HG03354 (cell line): Measurements from ENCODE around the gene DET1.
"Not testable (repeated sequence)": the region's sequence is repeated elsewhere in the genome, so short reads cannot be mapped to it uniquely, and the experiment has no call there.

ENCODE experiments used
- ATAC-seq: cut with Tn5 transposase; IDR thresholded peaks from one replicate; pipeline ENCODE4 v1.9.1; 2021; ENCODE audit warnings: mild to moderate bottlenecking; ENCODE audit not compliant: unreplicated experiment, poor library complexity, severe bottlenecking

DET1 gene

DNA sequence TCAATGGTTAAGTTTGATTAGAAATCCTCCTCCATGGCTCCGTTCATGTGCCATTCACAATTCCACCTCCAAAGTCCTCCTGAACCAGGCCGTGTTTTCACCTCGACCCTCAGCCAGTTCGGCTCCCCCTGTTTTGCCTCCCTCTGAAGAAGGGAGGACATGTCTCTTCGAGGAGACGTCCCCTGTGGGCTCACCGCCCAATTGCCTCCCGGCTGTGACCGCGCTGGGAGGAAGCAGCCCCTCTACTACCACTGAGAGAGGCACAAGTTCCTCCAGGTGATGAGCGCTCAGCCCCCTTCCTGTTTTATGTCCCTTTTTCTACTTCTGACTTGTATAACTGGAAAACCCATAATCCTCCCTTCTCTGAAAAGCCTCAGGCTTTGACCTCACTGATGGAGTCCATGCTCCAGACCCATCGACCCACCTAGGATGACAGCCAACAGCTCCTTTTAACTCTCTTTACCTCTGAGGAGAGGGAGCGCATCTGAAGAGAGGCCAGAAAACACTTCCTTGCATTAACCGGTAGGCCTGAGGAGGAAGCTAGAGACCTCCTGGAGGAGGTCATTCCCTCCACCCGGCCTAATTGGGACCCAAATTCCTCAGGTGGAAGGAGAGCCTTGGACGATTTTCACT is 4.7 kb downstream of the DET1 start:
- ATAC-seq, result no peak

DNA sequence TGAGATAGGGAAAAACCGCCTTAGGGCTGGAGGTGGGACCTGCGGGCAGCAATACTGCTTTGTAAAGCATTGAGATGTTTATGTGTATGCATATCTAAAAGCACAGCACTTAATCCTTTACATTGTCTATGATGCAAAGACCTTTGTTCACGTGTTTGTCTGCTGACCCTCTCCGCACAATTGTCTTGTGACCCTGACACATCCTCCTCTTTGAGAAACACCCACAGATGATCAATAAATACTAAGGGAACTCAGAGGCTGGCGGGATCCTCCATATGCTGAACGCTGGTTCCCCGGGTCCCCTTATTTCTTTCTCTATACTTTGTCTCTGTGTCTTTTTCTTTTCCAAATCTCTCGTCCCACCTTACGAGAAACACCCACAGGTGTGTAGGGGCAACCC is 5.4 kb downstream of the DET1 start:
- ATAC-seq, result not testable (repeated sequence)

DNA sequence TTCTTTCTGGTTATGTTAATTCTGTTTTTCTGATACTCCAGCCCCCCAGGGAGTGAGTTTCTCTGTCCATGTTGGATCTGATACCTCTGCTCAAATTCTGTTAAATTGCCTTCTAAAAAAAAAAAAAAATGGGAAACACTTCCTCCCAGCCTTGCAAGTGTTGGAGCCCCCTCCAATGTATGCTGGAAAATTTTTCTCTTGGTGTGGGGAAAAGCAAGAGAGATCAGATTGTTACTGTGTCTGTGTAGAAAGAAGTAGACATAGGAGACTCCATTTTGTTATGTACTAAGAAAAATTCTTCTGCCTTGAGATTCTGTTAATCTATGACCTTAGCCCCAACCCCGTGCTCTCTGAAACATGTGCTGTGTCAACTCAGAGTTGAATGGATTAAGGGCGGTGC is 6.1 kb downstream of the DET1 start:
- ATAC-seq, result not testable (repeated sequence)

DNA sequence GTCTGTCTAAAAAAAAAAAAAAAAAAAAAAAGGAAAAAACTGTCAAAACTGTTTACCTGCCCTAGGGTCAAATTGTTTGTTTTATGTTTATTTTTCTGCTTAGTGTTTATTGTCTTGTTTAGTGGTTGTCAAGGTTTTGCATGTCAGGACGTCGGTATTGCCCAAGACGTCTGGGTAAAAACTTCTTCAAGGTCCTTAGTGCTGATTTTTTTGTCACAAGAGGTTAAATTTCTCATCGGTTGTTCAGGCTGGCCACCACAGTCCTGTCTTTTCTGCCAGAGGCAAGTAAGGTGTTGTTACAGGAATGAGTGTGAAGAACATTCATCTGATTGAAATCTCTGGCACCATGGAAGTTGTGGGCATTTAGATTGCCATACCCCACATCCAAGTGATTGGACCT is 7.0 kb downstream of the DET1 start:
- no peak for ATAC-seq

DNA sequence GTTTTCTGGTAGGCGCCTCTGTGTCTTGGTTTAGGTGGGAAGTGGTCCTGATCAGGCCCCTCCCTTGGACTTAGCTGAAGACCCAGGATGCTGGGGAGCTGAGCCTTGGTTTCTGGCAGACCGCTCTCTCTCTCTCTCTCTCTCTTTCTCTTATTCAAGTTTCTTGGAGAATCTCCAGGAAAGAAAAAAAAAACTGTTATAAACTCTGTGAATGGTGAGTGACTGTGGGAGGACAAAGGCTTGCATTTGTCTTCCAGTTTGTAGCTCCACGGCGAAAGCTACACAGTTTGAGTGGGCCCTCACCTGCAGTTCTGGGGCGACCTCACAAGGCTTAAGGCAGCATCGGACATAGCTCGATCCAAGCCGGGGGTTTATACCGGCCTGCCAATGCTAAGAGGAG is 7.5 kb downstream of the DET1 start:
- no peak for ATAC-seq

DNA sequence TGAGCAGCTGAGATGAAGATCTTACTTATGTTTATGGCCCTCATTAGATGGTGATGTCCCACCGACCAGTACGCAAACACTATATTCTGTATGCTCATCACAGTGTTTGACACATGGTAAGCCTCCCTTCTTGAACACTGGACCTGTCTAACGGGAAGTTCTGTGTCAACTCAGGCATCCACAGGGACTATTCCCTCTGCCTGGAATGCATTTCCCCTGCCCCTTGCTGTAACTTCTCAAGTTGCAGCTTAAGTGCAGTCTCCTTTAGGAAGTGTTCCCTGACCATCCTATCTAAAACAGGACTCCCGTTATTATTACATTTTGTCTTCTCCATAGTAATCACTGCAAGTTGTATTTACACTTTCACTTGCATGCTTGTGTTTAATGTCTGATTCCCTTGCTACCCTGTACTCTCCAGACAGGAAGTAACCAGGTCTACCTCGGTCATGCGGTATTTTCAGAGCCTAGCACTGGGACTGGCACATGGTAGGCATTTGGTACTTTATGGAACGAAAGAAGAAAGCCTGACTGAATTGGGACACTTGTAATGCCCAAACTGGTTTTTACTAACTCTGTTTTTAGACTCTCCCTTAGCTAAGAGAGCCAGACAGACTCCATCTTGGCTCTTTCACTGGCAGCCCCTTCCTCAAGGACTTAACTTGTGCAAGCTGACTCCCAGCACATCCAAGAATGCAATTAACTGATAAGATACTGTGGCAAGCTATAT is 8.7 kb downstream of the DET1 start:
- ATAC-seq, result no peak

DNA sequence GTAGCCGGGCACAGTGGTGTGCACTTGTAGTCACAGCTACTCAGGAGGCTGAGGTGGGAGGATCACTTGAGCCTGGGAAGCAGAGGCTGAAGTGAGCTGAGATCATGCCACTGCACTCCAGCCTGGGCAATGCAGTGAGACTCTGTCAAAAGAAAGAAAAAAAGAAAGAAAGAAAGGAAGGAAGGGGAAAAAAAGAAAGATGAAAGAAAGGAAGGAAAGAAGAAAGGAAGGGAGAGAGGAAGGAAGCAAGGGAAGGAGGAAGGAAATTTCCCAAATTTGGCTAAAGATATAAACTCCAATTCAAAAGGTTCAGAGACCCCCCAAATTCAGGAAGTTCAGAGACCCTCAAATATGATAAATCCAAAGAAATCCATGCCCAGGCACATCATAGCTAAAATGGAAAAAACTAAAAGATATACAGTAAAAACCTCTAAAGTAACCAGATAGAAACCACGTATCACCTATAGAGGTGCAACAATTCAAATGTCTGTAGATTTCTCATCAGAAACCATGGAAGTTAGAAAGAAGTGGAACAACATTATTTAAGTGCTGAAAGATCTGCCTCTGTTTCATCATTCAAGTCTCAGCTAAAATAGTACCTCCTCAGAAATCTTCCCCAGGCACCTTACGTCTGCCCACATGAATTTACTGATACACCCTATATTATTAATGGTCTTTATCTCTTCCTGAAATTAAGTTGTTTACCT is 10.7 kb downstream of the DET1 start:
- ATAC-seq, result no peak

DNA sequence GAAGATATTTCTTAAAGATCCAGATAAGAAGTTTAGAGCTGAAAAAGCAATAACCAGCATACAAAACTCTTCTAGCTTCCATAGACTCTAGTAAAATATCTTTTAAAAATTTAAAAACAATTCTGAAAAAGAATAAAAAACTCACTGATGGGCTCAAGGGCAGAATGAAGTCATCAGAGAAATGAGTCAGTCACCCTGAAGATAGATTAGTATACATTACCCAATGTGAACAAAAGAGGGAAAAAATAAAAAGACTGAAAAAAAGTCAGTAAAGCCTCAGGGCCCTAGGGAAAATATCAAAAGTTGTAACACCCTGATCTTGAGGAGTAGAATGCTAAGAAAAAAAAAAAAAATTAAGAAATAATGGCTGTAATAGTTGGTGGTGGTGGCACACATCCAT is 11.4 kb downstream of the DET1 start:
- no peak for ATAC-seq

DNA sequence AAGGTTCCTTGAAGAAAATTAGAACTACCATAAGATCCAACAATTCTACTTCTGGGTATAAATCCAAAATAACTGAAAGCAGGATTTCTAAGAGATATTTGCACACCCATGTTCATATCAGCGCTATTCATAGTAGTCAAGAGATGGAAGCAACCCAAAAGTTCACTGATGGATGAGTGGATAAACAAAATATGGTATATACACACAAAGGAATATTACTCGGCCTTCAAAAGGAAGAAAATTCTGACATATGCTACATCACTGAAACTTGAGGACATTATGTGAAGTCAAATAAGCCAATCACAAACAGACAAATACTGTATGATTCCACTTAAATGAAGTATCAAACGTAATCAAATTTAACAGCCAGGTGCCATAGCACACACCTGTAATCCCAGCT is 13.1 kb downstream of the DET1 start:
- no peak for ATAC-seq

DNA sequence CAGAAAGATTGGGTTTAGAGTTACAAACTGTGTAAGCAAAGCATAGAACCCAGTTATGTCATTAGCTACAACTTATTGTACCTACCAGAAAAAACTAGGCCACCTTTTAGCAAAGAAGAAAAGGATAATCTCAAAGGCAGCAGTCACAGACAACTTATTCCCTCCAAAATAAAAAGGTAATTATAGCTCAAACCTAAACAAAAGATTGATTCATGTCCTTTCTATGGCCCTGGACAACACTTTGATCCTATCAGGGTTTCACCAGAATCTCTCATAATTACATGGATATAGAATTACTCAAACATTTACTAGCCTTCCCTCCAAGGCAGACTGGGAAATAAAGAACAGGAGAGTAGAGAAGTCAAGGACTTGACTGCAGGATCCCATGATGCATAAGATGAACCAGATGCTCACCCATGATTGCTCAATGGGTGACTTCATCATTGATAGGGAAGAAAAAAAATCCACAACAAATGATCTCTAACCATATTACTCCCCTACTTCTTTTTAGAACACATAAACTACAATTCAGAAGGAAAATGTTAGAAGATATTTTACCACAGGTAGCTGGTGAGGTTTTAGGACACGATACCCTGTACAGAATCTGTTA is 17.4 kb downstream of the DET1 start:
- ATAC-seq, result no peak

DNA sequence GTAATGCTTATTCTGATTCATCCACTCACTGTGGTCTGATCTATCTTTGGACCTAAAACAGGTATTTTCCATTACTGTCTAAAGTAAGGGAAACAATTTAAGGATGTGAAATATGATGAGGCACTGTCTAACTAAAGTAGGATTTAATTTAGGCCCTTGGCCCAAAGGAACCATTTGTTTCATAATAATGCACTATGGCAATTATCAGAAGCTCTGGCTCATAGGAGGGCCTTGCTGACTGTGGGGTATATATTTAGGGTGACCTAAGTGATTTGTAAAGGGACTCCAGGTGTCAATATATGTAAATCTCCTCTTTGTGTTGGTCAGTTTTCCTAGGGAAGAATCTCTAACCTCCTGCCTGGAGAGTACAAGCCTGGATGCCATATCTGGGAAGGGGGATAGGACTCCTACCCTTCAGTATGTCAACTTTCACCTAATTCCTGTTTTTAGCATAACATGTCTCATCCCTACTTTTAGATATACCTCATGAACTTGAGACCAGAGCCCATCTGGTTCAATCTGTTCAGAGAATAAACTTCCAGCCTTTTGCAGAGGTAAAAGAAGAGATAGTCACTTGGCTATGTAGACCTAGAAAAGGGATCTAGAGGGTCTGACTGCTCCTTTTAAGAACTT is 20.1 kb downstream of the DET1 start:
- ATAC-seq, result no peak

DNA sequence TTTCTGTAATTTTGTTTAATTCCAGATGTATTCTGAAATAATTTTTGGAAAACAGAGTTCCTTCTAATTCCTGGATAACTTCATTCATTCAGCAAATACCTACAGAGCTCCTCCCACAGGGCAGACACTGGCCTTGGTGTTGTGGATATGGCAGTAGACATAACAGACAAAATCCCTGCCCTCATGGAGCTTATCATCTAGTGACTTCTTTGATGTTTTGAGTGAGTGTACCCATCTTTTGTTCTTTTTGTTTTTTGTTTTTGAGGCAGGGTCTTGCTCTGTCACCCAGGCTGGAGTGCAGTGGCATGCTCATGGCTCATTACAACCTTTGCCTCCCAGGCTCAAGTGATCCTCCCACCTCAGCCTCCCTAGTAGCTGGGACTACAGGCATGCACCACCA is 21.1 kb downstream of the DET1 start:
- no peak for ATAC-seq

DNA sequence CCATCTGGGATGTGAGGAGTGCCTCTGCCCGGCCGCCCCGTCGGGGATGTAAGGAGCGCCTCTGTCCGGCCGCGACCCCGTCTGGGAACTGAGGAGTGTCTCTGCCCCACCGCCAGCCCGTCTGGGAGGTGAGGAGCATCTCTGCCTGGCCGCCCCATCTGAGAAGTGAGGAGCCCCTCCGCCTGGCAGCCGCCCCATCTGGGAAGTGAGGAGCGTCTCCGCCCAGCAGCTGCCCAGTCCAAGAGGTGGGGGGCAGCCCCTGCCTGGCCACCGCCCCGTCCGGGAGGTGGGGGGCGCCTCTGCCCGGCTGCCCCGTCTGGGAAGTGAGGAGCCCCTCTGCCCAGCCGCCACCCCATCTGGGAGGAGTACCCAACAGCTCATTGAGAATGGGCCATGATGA is 22.4 kb downstream of the DET1 start:
- not testable (repeated sequence) for ATAC-seq

DNA sequence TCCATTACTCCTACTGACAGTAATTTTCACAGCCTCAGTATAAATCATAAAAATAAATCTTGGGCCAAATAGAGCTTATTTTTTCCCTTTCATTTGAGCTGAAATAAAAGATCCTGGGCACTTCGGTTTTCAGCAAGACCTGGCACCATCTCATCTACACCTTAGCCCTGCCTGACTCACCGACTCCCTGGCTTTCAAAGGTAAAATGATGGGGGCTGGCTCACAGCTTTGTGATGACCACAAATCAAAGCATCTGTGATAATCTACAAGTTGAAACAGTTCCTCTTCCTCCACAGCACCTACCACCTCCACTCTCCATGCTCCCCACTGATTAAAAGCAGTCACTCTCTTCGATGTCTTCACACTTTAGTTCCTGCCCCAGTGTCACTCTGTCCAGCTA is 27.6 kb downstream of the DET1 start:
- no peak for ATAC-seq

DNA sequence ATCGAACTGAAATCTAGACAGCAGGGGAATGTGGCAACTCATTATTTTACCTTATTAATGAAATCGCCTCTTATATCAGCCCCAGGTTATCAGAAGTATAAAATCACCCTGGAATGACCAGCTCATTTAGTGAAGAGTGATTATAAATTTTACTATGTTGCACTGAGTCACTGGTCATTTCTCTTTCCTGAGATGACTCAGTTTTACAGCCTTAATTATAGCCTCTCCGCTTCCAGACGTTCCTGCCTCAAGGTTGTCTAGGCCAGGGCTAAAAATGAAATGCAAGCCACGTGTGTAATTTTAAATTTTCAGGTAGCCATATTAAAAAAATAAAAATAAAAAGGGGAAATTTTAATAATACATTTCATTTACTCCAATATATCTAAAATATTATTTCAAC is 33.3 kb downstream of the DET1 start:
- no peak for ATAC-seq

DNA sequence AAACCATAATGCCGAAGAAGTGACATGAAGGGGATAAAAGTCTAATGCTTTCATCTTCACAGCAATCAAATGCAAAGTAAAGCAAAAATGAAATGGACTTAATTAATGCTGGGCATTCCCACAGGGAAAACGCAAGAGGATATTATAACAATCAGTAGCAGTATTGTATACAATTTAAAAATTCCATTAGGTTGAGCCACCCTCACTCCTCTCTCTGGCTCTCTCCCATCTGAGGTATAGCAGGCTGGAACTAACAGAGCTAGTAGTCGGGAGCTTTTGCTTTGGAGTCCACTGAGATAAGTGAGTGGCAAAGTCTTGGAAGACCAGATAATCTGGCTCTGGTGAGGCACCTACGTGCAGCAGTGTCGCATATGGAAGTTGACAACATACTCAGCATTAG is 33.9 kb downstream of the DET1 start:
- no peak for ATAC-seq

DNA sequence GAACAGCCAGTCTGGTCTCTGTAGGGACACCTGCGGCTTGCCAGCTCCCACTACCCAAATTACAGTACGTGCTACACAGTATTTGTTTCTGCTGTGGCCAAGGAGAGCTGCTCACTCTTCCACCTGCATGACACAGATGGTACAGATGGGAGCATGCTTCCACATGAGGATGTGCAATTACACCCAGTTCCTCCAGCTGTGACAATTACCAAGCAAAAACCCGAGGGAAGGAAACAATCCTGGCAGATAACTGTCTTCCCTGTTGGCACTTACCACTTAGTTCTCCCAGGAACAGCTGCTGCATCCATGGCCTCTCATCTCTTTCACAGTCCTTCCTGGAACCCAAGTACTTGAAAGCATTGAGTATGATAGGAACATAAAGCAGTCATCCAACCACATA is 34.4 kb downstream of the DET1 start:
- no peak for ATAC-seq

DNA sequence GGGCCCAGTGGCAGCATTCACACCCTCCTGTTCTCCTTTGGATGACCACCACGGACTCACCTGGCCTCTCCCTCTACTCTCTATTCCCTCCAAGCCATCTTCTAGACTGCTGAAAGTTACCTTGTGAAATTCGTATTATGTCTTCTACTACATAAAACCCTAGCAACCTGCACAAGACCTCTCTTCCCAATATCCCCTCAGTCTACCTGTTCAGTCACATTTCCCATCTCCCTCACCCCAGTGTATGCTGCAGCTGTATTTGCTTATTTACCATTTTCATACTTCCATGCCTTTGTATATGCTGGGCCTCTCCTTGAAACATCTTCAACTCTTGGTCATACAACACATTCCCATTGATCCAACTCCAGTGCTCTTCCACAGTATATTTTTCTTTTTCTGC is 35.3 kb downstream of the DET1 start:
- no peak for ATAC-seq

DNA sequence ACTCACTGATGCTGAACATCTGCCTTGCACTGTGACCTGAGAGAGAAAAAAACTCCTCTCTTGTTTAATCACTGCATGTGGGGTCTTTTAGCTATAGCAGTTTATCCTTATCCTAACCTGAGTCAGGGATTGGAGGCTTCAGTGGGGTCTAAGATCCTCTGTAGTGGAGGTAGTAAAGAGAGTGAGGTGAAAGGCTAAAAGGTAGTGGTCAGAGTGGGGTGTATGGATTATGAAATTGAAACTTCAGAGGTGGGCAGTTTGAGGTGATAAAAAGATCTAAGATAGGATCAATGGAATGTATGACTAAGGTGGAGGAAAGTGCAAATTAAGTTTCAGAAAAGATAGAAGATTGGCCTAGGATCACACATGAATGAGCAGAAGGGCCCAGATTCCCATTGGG is 36.5 kb downstream of the DET1 start:
- ATAC-seq, result no peak

DNA sequence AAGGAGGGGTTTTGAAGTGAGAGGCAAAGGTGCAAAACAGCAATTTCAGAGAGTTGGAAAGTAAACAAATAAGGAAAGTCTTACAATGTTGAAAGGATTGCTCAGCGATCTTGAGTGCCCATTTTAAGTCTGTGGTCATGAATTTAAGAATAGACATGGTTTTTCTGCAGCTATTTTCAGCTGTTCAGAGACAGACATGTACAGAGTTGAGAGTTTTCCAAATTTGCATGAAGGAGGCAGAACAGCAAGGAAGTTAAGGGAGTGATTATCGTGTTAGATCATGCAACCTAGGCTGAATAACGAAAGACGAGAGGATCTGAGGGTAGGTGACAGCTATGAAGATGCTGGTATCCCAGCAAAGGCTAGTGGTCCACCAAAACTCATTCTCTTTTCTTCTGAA is 37.2 kb downstream of the DET1 start:
- ATAC-seq, result no peak
